ENCODE data around the gene CNNM1. TPM values are rescaled to one million over a fixed set of nuclear protein-coding genes. Genes with fewer than 3 reads are reported as not detected.

The CNNM1 gene
- 3.5 and 5.8 TPM in 2 replicates for total RNA-seq

DNA sequence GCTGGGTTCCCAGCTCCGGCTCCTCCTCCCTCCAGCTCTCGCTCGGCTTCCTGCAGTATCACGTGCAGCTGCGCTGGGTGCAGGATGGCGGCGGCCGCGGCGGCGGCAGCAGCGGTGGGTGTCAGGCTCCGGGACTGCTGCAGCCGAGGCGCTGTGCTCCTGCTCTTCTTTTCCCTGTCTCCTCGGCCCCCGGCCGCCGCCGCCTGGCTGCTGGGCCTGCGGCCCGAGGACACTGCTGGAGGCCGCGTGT, at the start of gene CNNM1:
CNNM1 (plus strand) TSS at position 53 of the 250 bp plus-strand sequence; CDS start at position 85, 32 bp downstream.
- H3K4me3 ChIP-seq (ENCODE audit: low read depth, low read length) = peak within 1 kb of the TSS; percentile 44
- TF ChIP-seq, protein P1, sequence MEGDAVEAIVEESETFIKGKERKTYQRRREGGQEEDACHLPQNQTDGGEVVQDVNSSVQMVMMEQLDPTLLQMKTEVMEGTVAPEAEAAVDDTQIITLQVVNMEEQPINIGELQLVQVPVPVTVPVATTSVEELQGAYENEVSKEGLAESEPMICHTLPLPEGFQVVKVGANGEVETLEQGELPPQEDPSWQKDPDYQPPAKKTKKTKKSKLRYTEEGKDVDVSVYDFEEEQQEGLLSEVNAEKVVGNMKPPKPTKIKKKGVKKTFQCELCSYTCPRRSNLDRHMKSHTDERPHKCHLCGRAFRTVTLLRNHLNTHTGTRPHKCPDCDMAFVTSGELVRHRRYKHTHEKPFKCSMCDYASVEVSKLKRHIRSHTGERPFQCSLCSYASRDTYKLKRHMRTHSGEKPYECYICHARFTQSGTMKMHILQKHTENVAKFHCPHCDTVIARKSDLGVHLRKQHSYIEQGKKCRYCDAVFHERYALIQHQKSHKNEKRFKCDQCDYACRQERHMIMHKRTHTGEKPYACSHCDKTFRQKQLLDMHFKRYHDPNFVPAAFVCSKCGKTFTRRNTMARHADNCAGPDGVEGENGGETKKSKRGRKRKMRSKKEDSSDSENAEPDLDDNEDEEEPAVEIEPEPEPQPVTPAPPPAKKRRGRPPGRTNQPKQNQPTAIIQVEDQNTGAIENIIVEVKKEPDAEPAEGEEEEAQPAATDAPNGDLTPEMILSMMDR (IDR thresholded peaks at IDR 0.05; ENCODE audit: insufficient read depth, low read depth, low read length) = no peak
- peak; percentile 16 for DNase-seq (ENCODE audit: low read depth)

DNA sequence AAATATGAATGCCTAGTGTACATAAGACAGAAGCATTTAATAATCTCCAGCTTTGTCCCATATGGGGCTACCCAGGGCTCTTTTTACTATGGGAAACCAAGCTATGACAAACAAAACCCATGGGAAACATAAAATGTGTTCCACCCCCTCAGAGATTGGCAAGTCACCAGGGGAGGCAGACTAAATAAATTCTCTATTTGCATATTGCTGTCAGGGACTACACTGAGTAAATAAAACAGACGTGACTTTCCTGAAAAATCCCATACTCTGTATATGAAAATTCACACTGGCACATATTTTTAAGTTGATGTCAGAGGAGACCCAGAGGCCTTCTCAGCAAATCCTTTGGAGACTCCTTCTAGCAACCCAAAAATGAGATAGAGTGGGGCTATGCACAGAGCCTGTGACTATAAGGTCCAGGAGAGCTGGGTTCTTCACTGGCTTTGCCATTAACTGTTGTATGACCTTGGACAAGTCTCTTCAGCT, 49.5 kb upstream of the CNNM1 start:
- H3K4me3 ChIP-seq (ENCODE audit: low read depth, low read length) = no peak overlapping the region
- peak; percentile 73 for DNase-seq (ENCODE audit: low read depth)
- TF ChIP-seq, protein P1 (IDR thresholded peaks at IDR 0.05; ENCODE audit: insufficient read depth, low read depth, low read length) = no peak

DNA sequence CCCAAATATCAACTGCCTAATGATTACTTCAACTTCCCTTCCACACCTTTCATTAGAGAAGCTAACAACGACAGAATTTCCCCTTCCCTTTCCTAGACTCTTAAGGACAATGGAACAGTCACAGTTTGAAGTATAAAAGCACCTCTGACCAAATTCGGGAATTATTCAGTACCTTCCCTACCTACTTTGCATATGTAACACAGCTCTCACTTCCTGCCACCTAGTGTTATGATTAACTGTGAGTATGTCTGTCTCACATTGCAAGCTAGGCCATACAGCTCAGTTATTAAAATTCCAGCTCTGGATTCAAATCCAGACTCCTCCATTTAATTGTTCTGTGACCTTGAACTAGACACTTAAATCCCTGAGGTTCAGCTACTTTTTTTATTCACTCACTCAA, 48.7 kb upstream of the CNNM1 start:
- DNase-seq (ENCODE audit: low read depth) = no peak
- TF ChIP-seq, protein P1 (IDR thresholded peaks at IDR 0.05; ENCODE audit: insufficient read depth, low read depth, low read length) = no peak
- no peak overlapping the region for H3K4me3 ChIP-seq (ENCODE audit: low read depth, low read length)

DNA sequence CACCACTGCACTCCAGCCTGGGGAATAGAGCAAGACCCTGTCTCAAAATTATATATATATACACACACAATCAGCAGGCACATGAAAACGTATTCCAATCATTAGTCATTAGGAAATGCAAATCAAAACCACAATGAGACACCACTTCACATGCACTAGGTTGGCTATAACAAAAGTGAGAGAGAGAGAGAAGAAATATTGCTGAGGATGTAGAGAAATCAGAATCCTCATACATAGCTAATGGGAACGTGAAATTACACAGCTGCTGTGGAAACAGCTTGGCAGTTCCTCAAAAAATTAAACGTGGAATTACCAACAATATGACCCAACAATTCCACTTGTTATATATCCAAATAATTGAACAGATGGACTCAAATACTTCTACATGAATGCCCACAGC, 43.3 kb upstream of the CNNM1 start:
- H3K4me3 ChIP-seq (ENCODE audit: low read depth, low read length) = no peak overlapping the region
- TF ChIP-seq, protein P1 (IDR thresholded peaks at IDR 0.05; ENCODE audit: insufficient read depth, low read depth, low read length) = no peak
- DNase-seq (ENCODE audit: low read depth) = no peak

DNA sequence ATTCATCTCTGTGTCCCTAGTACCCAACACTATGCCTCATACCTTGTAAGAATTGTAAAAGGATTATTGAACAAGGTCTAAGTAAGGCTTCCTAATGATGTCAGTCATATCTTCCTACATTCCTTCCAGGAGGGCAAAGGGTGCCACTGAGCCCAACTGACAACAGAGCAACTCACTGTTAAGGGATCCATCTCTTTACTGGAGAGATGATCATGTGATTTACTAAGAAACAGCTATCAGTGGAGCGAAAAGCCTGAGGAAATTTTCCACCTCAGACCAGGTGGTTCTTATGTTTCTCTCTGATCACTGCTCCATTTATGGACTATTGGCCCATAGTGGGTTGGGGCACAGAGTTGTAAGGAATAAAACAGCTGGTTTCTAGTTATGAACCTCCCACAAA, 38.9 kb upstream of the CNNM1 start:
- no peak for DNase-seq (ENCODE audit: low read depth)
- TF ChIP-seq, protein P1 (IDR thresholded peaks at IDR 0.05; ENCODE audit: insufficient read depth, low read depth, low read length) = no peak
- H3K4me3 ChIP-seq (ENCODE audit: low read depth, low read length) = no peak overlapping the region

DNA sequence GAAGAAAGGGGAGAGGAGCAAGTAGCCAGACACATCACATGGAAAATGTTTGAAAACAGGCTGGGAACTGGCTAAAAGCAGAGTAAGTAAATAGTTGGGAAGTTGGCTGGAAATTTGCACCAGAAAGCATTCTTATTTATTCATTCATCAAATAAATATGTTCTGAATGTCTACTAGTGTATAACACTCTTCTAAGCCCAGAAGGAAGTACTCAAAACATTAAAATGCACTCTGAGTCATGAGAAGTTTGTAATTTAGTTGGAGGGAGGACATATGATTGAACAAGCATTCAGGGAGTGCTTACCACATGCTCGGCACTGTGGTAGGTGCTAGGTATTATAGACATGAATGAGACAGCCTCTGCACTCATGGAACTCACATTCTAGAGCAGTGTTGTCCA, 37.0 kb upstream of the CNNM1 start:
- no peak overlapping the region for H3K4me3 ChIP-seq (ENCODE audit: low read depth, low read length)
- TF ChIP-seq, protein P1 (IDR thresholded peaks at IDR 0.05; ENCODE audit: insufficient read depth, low read depth, low read length) = no peak
- peak; percentile 82 for DNase-seq (ENCODE audit: low read depth)

DNA sequence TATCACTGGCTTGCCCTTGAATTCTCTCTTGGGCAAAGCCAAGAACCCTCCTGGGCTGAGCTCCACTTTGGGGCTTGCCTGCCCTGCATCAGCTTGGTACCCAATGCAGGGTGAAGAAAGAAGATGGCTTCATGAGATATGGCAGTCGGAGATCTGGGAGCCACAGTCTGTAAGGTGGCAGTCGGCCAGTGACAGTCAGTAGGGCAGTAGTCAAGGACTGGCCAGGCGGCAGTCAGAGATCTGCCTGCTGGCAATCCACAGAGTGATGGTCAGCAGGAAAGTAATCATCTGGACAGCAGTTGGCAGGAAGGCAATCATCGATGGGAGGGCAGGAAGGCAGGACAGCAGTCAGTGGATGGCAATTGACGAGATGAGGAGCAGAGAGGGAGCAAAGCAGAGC, 32.6 kb upstream of the CNNM1 start:
- no peak overlapping the region for H3K4me3 ChIP-seq (ENCODE audit: low read depth, low read length)
- TF ChIP-seq, protein P1 (IDR thresholded peaks at IDR 0.05; ENCODE audit: insufficient read depth, low read depth, low read length) = no peak
- DNase-seq (ENCODE audit: low read depth) = no peak

Data from fibroblast of villous mesenchyme (primary cell).